GM18870 (cell line): ENCODE results near the gene MPP2.

Experiments
- ATAC-seq: cut with Tn5 transposase; IDR thresholded peaks from one replicate; pipeline ENCODE4 v1.9.1; 2021; ENCODE audit warnings: moderate library complexity; ENCODE audit not compliant: unreplicated experiment

MPP2 gene

GRCh38 chr17:43825567-43825966, 81.8 kb downstream of the MPP2 start:
- no peak for ATAC-seq
